Measurements from ENCODE around the gene BHLHE23. TPM values are rescaled to one million over a fixed set of nuclear protein-coding genes. Genes with fewer than 3 reads are reported as not detected.
A peak's percentile ranks its signal among the peaks of the same experiment; 100 is the strongest.

BHLHE23 gene
- total RNA-seq, 2 experiments from 2014 or later, result not detected

DNA sequence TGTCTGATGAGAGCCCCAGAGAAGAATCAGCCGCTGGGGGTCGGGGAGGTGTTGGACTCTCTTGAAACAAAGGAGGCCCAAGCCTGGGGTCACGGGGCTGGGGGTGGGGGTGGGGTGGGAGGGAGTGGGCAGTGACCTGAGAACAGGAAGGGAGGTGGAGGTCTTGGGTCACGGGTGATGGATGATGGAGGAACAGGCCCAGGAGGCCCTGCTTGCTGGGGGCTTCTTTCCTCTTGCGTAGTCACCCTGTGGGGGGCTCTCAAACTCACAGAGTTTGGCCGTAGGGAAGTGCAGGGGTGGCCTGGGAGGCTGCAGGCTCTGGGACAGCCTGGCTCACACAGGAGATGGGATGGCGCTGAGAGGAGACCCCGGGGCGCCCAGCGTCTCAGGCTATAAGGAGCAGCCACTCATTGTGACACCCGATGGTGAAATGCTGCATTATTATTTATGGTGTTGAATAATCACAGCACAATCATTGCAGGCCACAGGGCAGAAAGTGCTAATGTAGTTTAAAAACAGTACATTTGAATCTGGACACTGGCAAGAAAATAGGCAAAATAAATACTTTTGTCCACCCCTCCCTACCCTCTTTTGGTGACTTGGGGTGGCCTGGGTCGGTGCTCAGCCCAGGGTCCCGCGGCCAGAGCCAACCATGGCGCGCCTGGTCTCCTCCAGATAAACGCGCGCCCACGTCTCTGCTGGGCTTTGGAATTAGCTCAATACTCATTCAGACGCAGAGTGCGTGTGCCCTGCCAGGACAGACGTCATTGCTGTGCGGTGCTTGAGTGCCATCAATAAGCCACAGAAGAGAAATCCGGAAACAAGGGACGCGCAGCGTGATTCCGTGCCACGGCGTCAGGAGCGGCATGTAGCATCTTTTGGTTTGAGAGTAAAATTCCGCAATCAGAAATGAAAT lies 27.3 kb upstream of the BHLHE23 start:
- Histone ChIP-seq H3K4me3 (ENCODE audit: low read depth, low read length, poor library complexity, severe bottlenecking) (no peak overlapping the region), H3K27ac (ENCODE audit: low read depth, low read length, poor library complexity, severe bottlenecking) (no peak overlapping the region), H3K36me3 (ENCODE audit: insufficient read depth, low read length) (no peaks in the 10 kb centered on the region), H2AFZ (ENCODE audit: low read length) (peak overlapping the region; percentile 69; the same call in 1 of the 2 replicates), H4K20me1 (ENCODE audit: insufficient read depth, low read length) (no peaks in the 10 kb centered on the region), H3K4me1 (ENCODE audit: insufficient read depth, low read length, poor library complexity, severe bottlenecking) (peaks cover 10% of the 10 kb centered on the region), H3K9me3 (ENCODE audit: low read length) (no peaks in the 10 kb centered on the region), H3K79me2 (ENCODE audit: insufficient read depth, low read depth, low read length) (no peaks in the 10 kb centered on the region), H3K9me2 (ENCODE audit: insufficient read depth, low read length) (no peaks in the 10 kb centered on the region), H3K4me2 (ENCODE audit: low read length) (peak overlapping the region; percentile 45)
- CTCF ChIA-PET (ENCODE audit: unreplicated experiment), result no interaction called here
- no peak for DNase-seq (ENCODE audit: low spot score)
- BruUV-seq (replicated peaks), result no TSS peak
- TF ChIP-seq EZH2phosphoT487 (IDR thresholded peaks at IDR 0.05; ENCODE audit: borderline replicate concordance, low read depth, low read length), result no peak
- TF ChIP-seq, protein P1, sequence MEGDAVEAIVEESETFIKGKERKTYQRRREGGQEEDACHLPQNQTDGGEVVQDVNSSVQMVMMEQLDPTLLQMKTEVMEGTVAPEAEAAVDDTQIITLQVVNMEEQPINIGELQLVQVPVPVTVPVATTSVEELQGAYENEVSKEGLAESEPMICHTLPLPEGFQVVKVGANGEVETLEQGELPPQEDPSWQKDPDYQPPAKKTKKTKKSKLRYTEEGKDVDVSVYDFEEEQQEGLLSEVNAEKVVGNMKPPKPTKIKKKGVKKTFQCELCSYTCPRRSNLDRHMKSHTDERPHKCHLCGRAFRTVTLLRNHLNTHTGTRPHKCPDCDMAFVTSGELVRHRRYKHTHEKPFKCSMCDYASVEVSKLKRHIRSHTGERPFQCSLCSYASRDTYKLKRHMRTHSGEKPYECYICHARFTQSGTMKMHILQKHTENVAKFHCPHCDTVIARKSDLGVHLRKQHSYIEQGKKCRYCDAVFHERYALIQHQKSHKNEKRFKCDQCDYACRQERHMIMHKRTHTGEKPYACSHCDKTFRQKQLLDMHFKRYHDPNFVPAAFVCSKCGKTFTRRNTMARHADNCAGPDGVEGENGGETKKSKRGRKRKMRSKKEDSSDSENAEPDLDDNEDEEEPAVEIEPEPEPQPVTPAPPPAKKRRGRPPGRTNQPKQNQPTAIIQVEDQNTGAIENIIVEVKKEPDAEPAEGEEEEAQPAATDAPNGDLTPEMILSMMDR (conservative IDR thresholded peaks at IDR 0.05; ENCODE audit: low read length), result no peak
- POLR2A ChIA-PET, result no interaction called here
- intact Hi-C loops (cut with micrococcal nuclease; ENCODE audit: unreplicated experiment), result no loop called here

DNA sequence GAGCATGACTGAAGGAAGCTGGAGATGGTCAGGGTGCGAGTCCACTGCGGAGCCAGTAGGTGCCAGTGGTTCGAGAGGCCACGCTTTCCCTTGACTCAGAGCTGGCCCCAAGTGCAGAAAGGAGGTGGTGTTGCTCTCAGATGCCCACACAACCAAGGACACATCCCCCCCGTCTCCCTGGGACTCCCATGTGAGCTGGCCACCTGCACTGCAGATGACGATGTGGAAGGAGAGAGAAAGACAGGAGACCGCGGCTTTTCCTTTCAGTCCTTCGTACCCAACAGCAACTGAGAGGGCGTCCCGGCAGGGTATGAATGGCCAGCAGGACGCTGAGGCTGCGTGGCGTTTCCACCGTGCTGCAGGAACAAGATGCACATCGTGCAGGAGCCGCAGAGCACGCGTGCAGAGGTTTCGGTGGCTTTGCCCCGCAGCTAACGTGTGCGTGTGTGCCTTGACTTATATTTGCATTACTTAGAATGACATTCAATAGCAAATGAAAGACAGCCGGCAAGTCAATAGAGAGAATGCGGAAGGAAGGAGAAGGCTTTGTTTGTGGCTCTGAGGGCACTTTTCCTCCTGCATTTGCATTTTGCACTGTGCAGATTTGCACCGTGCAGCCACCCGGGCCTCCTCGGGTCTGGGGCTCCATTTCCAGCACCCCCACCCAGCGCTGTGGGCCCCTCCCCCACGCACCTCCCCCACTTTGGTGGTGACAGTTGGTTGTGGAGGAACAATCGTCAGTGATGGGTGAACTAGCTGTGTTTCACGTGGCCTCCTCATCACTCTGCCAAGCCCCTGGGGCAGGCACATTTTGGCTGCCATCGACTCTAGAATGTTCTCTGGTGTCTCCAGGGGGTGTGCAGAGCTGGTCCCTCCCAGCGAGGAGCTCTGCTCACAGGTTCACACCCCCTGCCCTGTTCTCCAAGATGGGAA lies 26.4 kb upstream of the BHLHE23 start:
- H3K79me2 ChIP-seq (ENCODE audit: insufficient read depth, low read depth, low read length), result no peaks in the 10 kb centered on the region
- TF ChIP-seq, protein P1 (conservative IDR thresholded peaks at IDR 0.05; ENCODE audit: low read length), result no peak
- no peaks in the 10 kb centered on the region for H3K9me3 ChIP-seq (ENCODE audit: low read length)
- H3K4me1 ChIP-seq (ENCODE audit: insufficient read depth, low read length, poor library complexity, severe bottlenecking), result peaks cover 10% of the 10 kb centered on the region
- intact Hi-C loops (cut with micrococcal nuclease; ENCODE audit: unreplicated experiment), result no loop called here
- ChIA-PET CTCF (ENCODE audit: unreplicated experiment) (interaction anchor here (0.6 kb wide), 1 partner anchor 15 kb away, joined by 6 read pairs; no protein-coding TSS in a partner anchor), POLR2A (no interaction called here)
- no peak overlapping the region for H3K27ac ChIP-seq (ENCODE audit: low read depth, low read length, poor library complexity, severe bottlenecking)
- H3K9me2 ChIP-seq (ENCODE audit: insufficient read depth, low read length), result no peaks in the 10 kb centered on the region
- peak overlapping the region; percentile 45 for H3K4me2 ChIP-seq (ENCODE audit: low read length)
- no peaks in the 10 kb centered on the region for H4K20me1 ChIP-seq (ENCODE audit: insufficient read depth, low read length)
- no peak overlapping the region for H3K4me3 ChIP-seq (ENCODE audit: low read depth, low read length, poor library complexity, severe bottlenecking)
- peak; percentile 56 for DNase-seq (ENCODE audit: low spot score)
- no peaks in the 10 kb centered on the region for H3K36me3 ChIP-seq (ENCODE audit: insufficient read depth, low read length)
- BruUV-seq (replicated peaks), result no TSS peak
- H2AFZ ChIP-seq (ENCODE audit: low read length), result peak overlapping the region; percentile 69

All from OCI-LY7 (cell line).